Thyroid gland (tissue), 4 donors: ENCODE measurements around the gene OTOL1.
"Not testable (repeated sequence)": the region's sequence is repeated elsewhere in the genome, so short reads cannot be mapped to it uniquely, and the experiment has no call there.

ENCODE experiments used
- CTCF ChIP-seq, 6 experiments: fragments of 200-600 bp in 3 of 6; fragments of 450-650 bp in 3 of 6; sonication (generic) in 3 of 6; IDR thresholded peaks; one replicate each; pipeline ENCODE4 v1.5.1; 2016 to 2019; ENCODE audit warnings: antibody characterized with exemption in 6 of 6, mild to moderate bottlenecking in 2 of 6, inconsistent platforms in 1 of 6, moderate library complexity in 1 of 6
- POLR2A ChIP-seq, 2 donors: fragments of 450-650 bp; IDR thresholded peaks; one replicate each; pipeline ENCODE4 v1.6.1; 2017; ENCODE audit warnings: antibody characterized with exemption in 2 of 2, mild to moderate bottlenecking in 2 of 2, moderate library complexity in 1 of 2

- TF ChIP-seq CTCF, POLR2A (IDR thresholded peaks at IDR 0.05): not testable (repeated sequence)
These were observed 5.8 kb upstream of the OTOL1 start for GRCh38 chr3:161490845-161491244.
